Diencephalon (tissue), 1 donor: ENCODE results near the gene C1orf52. TPM values are rescaled to one million over a fixed set of nuclear protein-coding genes. Genes with fewer than 3 reads are reported as not detected.

Experiments used
- small RNA-seq: library from RNA; depleted of rRNA; stranded (forward); fragments of <200 nt; gene quantifications from one replicate; pipeline ENCODE3, GENCODE V24; 2014
- total RNA-seq: library from RNA; depleted of rRNA; stranded (reverse); fragments of >200 nt; gene quantifications from one replicate; pipeline ENCODE4 v1.2.3, GENCODE V29; 2014

Gene C1orf52
- total RNA-seq: 30.9 TPM

DNA sequence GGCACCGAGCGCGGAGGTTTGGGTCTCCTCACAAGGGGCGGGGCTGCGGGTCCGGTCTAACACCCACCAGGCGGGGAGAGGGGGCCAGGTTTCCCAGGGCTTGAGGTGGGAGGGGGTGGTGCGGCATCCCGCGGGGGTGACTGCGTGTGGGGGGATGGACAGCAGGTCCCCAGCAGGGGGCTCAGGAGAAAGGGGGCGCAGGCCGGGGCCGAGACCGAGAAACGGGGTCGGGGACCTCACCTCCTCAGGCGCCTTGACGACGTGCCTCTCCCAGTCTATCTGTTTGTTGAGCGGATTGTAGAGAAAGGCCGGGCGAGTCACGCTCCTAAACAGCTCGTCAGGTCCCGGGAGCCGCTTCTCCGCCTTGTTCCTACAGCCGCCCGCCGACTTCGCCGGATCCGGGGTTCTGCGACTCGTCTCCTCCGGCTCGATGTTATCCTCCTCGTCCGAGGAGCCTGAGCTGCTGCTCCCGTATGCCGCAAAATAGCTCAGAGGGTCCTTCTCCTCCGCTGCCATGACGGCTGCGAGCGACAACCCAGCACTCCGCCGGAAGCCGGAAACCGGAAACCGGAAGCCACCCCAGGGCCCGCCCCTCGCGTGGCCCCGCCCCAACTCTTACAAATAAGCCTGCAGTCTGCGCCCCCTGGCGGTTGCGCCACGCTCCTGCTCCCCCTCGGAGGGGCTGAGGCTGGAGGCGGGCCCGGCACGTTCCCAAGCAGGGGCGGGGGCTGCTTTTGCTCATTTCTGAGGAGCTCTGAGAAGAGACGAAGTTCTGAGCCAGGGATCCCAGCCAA is at the start of gene C1orf52:
C1orf52 (minus strand) TSS at position 545 of the 794 bp plus-strand sequence; CDS start at position 516, 29 bp downstream.

DNA sequence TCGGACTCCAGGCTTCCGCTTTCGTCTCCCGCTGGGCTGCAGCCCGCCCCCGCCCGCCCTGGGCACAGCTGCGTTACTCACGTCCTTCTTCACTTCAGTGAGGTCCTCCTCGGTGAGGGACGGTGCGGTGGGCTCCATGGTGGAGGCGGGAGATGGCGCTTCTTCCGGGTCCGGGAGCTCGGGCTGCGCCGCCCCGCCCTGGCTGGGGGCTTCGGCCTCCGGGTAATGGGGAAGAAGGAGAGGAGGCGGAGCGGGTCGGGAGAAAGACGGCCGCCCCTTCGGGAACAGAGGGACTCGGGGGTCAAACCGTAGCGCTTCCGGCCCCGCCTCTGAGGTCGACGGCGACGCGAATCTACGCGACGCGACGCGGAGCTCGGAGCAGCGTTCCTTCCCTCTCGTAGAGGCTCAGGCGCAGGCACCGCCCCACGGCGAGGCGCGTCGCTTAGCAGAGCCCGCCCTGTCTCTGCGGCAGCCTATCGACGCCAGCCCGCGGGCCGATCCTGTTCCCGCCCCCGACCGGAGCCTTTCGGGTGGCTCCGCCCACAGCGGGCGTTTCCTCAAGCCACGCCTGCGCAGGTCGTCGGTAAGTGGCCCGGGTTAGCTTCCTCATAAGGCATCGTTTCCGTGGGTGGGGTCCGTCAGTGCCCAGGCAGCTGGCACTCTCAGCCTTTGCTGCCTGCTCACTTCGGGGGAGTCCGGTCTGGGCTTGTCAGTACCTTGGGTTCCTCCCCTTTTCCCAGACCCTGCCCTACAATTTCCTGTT is 16.9 kb upstream of the C1orf52 start, which contains the start of gene BCL10:
BCL10 (minus strand) TSS at position 418 of the 763 bp plus-strand sequence; CDS start at position 138, 280 bp downstream.

DNA sequence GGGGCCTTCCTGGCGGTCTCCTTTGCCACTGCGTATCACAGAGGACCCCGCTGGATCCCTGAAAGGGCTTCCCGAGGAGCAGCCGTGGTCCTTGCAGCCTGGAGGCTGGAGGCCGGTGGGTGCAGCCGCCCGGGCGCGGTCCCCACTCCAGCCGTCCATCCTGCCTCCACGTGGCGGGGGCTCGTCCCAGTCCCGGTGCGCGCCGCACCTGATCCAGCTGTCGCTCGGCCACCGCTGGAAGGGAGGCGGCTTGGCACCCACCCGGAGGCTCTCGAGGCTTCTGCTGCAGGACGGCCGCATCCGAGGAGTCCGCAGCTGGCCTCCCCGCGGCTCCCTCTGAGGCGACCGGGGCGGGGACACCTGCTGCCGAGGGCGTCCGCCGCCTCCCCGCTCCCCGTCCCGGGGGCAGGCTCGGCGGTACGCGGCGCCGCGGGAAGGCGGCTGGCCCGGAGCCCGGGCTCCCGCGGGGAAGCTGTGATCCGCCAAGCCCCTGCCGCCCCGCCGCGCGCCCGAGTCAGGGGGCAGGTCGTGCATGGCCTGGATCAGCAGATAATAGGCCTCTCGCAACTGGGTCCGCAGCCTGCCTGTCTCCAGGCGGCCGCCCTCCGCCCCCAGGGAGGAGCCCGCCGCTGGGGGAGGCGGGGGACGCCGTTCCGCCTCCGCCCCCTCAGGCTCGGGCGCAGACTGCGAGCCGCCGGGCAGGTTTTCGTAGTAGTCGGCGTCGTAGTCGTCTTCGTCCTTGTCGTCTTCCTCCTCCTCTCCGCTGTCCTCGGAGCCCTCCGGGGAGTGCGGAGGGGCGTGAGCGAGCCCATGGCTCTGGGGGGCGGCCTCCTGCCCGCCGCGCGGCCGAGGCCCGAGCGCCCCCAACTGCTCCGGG is 58.8 kb downstream of the C1orf52 start, which contains the start of gene SYDE2:
SYDE2 (minus strand) TSS at position 554 of the 877 bp plus-strand sequence; CDS start at position 534, 20 bp downstream.

Small RNA genes within 50 kb of the gene (small RNA-seq; reads per million reads assigned to genes)
- not detected for gene RF00019

Other genes with a start within 250 kb of the C1orf52 start
- gene MCOLN3, start 211.2 kb downstream of the C1orf52 start, total RNA-seq: 0.23 TPM
- gene SYDE2, start 58.6 kb downstream of the C1orf52 start, total RNA-seq: 4.4 TPM
- 25.8 TPM for gene BCL10, start 17.0 kb upstream of the C1orf52 start, total RNA-seq
- 158 TPM for gene DDAH1, start 205.5 kb upstream of the C1orf52 start, total RNA-seq